ES-I3 (cell line): ENCODE data around the gene EPS8L1.
"Not testable (repeated sequence)": the region's sequence is repeated elsewhere in the genome, so short reads cannot be mapped to it uniquely, and the experiment has no call there.

ENCODE experiments used
- H3K36me3 ChIP-seq: 2 replicates; pipeline ENCODE4 v1.6.1; 2013; ENCODE audit warnings: mild to moderate bottlenecking, low read length, control low read depth, moderate library complexity; ENCODE audit not compliant: insufficient read depth
- H3K4me1 ChIP-seq: 2 replicates; pipeline ENCODE4 v1.6.1; 2013; ENCODE audit warnings: mild to moderate bottlenecking, control low read depth, low read length; ENCODE audit not compliant: insufficient read depth
- H3K9ac ChIP-seq: 2 replicates; pipeline ENCODE4 v1.6.1; 2013; ENCODE audit warnings: low read depth, mild to moderate bottlenecking, low read length, moderate library complexity
- H3K9me3 ChIP-seq: 2 replicates; pipeline ENCODE4 v1.6.1; 2013; ENCODE audit warnings: mild to moderate bottlenecking, low read length, moderate library complexity; ENCODE audit not compliant: control insufficient read depth, insufficient read depth

The EPS8L1 gene

GRCh38 chr19:55065516-55065915 is 10.2 kb upstream of the EPS8L1 start:
- not testable (repeated sequence) for H3K9me3 ChIP-seq, H3K36me3 ChIP-seq, H3K4me1 ChIP-seq, H3K9ac ChIP-seq

GRCh38 chr19:55066107-55066709 is 9.5 kb upstream of the EPS8L1 start:
- no peaks in the 10 kb centered on the region for H3K9me3 ChIP-seq
- no peaks in the 10 kb centered on the region for H3K36me3 ChIP-seq
- H3K9ac ChIP-seq: no peak overlapping the region
- no peaks in the 10 kb centered on the region; the same call in 1 of the 2 replicates for H3K4me1 ChIP-seq

GRCh38 chr19:55067869-55068268 is 7.8 kb upstream of the EPS8L1 start:
- Histone ChIP-seq H3K9me3 (no peaks in the 10 kb centered on the region), H3K4me1 (no peaks in the 10 kb centered on the region; the same call in 1 of the 2 replicates), H3K36me3 (no peaks in the 10 kb centered on the region), H3K9ac (no peak overlapping the region)

- H3K36me3 ChIP-seq: no peaks in the 10 kb centered on the region
- H3K9ac ChIP-seq: peak overlapping the region; percentile 57; the same call in 1 of the 2 replicates
- no peaks in the 10 kb centered on the region for H3K9me3 ChIP-seq
- no peaks in the 10 kb centered on the region; the same call in 1 of the 2 replicates for H3K4me1 ChIP-seq
Observed at GRCh38 chr19:55068950-55069864, 6.5 kb upstream of the EPS8L1 start.

- Histone ChIP-seq H3K9me3 (no peaks in the 10 kb centered on the region), H3K4me1 (no peaks in the 10 kb centered on the region; the same call in 1 of the 2 replicates), H3K9ac (peak overlapping the region; percentile 57; the same call in 1 of the 2 replicates), H3K36me3 (no peaks in the 10 kb centered on the region)
Observed at GRCh38 chr19:55069865-55070197, 5.8 kb upstream of the EPS8L1 start.

- H3K9ac ChIP-seq: no peak overlapping the region
- H3K9me3 ChIP-seq: no peaks in the 10 kb centered on the region
- H3K36me3 ChIP-seq: no peaks in the 10 kb centered on the region
- H3K4me1 ChIP-seq: peaks cover 5% of the 10 kb centered on the region; the same call in 1 of the 2 replicates
Observed at GRCh38 chr19:55070466-55071128, 5.1 kb upstream of the EPS8L1 start.

GRCh38 chr19:55071129-55071502 is 4.6 kb upstream of the EPS8L1 start:
- no peaks in the 10 kb centered on the region for H3K9me3 ChIP-seq
- no peaks in the 10 kb centered on the region for H3K36me3 ChIP-seq
- no peak overlapping the region for H3K9ac ChIP-seq
- H3K4me1 ChIP-seq: peaks cover 5% of the 10 kb centered on the region; the same call in 1 of the 2 replicates

GRCh38 chr19:55071913-55072312 is 3.8 kb upstream of the EPS8L1 start:
- H3K36me3 ChIP-seq: no peaks in the 10 kb centered on the region
- peaks cover 9% of the 10 kb centered on the region; the same call in 1 of the 2 replicates for H3K4me1 ChIP-seq
- H3K9ac ChIP-seq: no peak overlapping the region
- no peaks in the 10 kb centered on the region for H3K9me3 ChIP-seq

GRCh38 chr19:55076321-55076720 is 652 bp downstream of the EPS8L1 start:
- H3K4me1 ChIP-seq: peaks cover 9% of the 10 kb centered on the region; the same call in 1 of the 2 replicates
- H3K9ac ChIP-seq: no peak overlapping the region
- no peaks in the 10 kb centered on the region for H3K9me3 ChIP-seq
- no peaks in the 10 kb centered on the region for H3K36me3 ChIP-seq

GRCh38 chr19:55077106-55077505 is 1.4 kb downstream of the EPS8L1 start:
- peaks cover 9% of the 10 kb centered on the region; the same call in 1 of the 2 replicates for H3K4me1 ChIP-seq
- H3K36me3 ChIP-seq: no peaks in the 10 kb centered on the region
- H3K9ac ChIP-seq: no peak overlapping the region
- no peaks in the 10 kb centered on the region for H3K9me3 ChIP-seq

- no peaks in the 10 kb centered on the region for H3K9me3 ChIP-seq
- H3K36me3 ChIP-seq: no peaks in the 10 kb centered on the region
- no peak overlapping the region for H3K9ac ChIP-seq
- peaks cover 16% of the 10 kb centered on the region; the same call in 1 of the 2 replicates for H3K4me1 ChIP-seq
Observed at GRCh38 chr19:55078996-55079395, 3.3 kb downstream of the EPS8L1 start.

GRCh38 chr19:55079400-55080038 is 3.9 kb downstream of the EPS8L1 start:
- no peaks in the 10 kb centered on the region for H3K36me3 ChIP-seq
- H3K4me1 ChIP-seq: peaks cover 16% of the 10 kb centered on the region; the same call in 1 of the 2 replicates
- peak overlapping the region; percentile 53; the same call in 1 of the 2 replicates for H3K9ac ChIP-seq
- no peaks in the 10 kb centered on the region for H3K9me3 ChIP-seq

- H3K9ac ChIP-seq: peak overlapping the region; percentile 87
- no peaks in the 10 kb centered on the region for H3K9me3 ChIP-seq
- H3K36me3 ChIP-seq: no peaks in the 10 kb centered on the region
- peaks cover 12% of the 10 kb centered on the region; the same call in 1 of the 2 replicates for H3K4me1 ChIP-seq
Observed at GRCh38 chr19:55080121-55080967, 4.7 kb downstream of the EPS8L1 start.
